OCI-LY1 (cell line): ENCODE measurements around the gene CLDN19.

ENCODE experiments used
- EZH2 ChIP-seq: fragments of 200-600 bp; sonication (generic), shearing (Covaris generic); IDR thresholded peaks from 2 replicates; pipeline ENCODE4 v1.8.0; 2017; ENCODE audit warnings: borderline replicate concordance, mixed run types, mild to moderate bottlenecking, antibody characterized with exemption, low read length, moderate library complexity, mixed read lengths
- TF ChIP-seq, protein P1 (sequence below): fragments of 200-600 bp; sonication (generic), shearing (Covaris generic); IDR thresholded peaks from 2 replicates; pipeline ENCODE4 v1.5.1; 2017; ENCODE audit warnings: mild to moderate bottlenecking, antibody characterized with exemption, low read length, moderate library complexity, mixed read lengths

DNA sequence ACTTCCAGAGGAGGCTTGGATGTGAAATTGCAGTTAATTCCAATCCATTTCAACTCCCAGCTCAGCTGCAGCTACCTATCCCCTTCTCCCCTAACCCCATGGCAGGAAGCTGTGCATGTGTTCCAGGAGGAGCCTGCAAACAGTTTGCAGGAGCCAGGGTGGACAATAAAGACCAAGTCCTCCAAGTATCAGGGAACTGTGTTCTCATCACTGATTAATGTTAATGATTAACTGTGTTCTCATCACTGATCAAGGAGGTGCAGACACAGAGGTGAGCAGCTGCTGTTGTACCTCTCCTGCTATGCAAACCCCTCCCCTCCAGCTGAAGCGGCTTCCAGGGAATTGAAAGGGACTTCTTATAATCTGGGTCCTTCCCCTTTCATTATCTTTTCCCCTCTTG, 19.2 kb downstream of the CLDN19 start:
- TF ChIP-seq EZH2 = no peak
- TF ChIP-seq, protein P1, sequence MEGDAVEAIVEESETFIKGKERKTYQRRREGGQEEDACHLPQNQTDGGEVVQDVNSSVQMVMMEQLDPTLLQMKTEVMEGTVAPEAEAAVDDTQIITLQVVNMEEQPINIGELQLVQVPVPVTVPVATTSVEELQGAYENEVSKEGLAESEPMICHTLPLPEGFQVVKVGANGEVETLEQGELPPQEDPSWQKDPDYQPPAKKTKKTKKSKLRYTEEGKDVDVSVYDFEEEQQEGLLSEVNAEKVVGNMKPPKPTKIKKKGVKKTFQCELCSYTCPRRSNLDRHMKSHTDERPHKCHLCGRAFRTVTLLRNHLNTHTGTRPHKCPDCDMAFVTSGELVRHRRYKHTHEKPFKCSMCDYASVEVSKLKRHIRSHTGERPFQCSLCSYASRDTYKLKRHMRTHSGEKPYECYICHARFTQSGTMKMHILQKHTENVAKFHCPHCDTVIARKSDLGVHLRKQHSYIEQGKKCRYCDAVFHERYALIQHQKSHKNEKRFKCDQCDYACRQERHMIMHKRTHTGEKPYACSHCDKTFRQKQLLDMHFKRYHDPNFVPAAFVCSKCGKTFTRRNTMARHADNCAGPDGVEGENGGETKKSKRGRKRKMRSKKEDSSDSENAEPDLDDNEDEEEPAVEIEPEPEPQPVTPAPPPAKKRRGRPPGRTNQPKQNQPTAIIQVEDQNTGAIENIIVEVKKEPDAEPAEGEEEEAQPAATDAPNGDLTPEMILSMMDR = no peak
